Lung (tissue), 12 donors: ENCODE measurements around the gene SYMPK. TPM values are rescaled to one million over a fixed set of nuclear protein-coding genes. Genes with fewer than 3 reads are reported as not detected.
A peak's percentile ranks its signal among the peaks of the same experiment; 100 is the strongest.

Experiments used
- ATAC-seq: fragments of 200-7000 bp; cut with Tn5 transposase; one replicate; pipeline ENCODE4 v1.9.1; 2020; ENCODE audit warnings: moderate number of reproducible peaks; ENCODE audit not compliant: insufficient read depth, low FRiP score
- DNase-seq, 3 donors: peaks; one replicate each; pipeline ENCODE4 v3.0.0-alpha.2; 2013 to 2017
- H3K27ac ChIP-seq, 2 donors: one replicate each; pipeline ENCODE4 v1.5.1; 2013; ENCODE audit warnings: mild to moderate bottlenecking in 2 of 2, moderate library complexity in 2 of 2, control low read depth in 1 of 2, inconsistent platforms in 1 of 2, low read depth in 1 of 2, low read length in 1 of 2
- H3K27me3 ChIP-seq, 3 donors: one replicate each; pipeline ENCODE4 v1.5.1; 2013; ENCODE audit warnings: low read length in 2 of 3; ENCODE audit not compliant: control insufficient read depth in 3 of 3, insufficient read depth in 3 of 3
- H3K36me3 ChIP-seq, 4 donors: one replicate each; pipeline ENCODE4 v1.5.1; 2013; ENCODE audit warnings: low read length in 4 of 4, mild to moderate bottlenecking in 1 of 4, moderate library complexity in 1 of 4; ENCODE audit not compliant: control insufficient read depth in 4 of 4, insufficient read depth in 4 of 4
- H3K4me1 ChIP-seq, 5 donors: one replicate each; pipeline ENCODE4 v1.5.1; 2013; ENCODE audit warnings: low read length in 5 of 5, mild to moderate bottlenecking in 2 of 5, moderate library complexity in 1 of 5; ENCODE audit not compliant: control insufficient read depth in 5 of 5, insufficient read depth in 5 of 5
- H3K4me3 ChIP-seq: one replicate; pipeline ENCODE4 v1.5.1; 2013; ENCODE audit warnings: mild to moderate bottlenecking, control low read depth, moderate library complexity
- H3K9ac ChIP-seq, 2 donors: one replicate each; pipeline ENCODE4 v1.5.1; 2013; ENCODE audit warnings: low read length in 2 of 2, control low read depth in 1 of 2; ENCODE audit not compliant: insufficient read depth in 1 of 2
- H3K9me3 ChIP-seq, 4 donors: one replicate each; pipeline ENCODE4 v1.5.1; 2013; ENCODE audit warnings: low read length in 3 of 4, mild to moderate bottlenecking in 1 of 4, moderate library complexity in 1 of 4; ENCODE audit not compliant: control insufficient read depth in 4 of 4, insufficient read depth in 3 of 4
- CTCF ChIP-seq: IDR thresholded peaks from 2 replicates; pipeline ENCODE4 v1.5.1; 2012; ENCODE audit warnings: mild to moderate bottlenecking; ENCODE audit errors: control extremely low read depth, extremely low read depth
- WGBS, 2 donors: extraction: QIAGEN DNeasy Blood & Tissue Kit; methylation state at CpG; one replicate each; pipeline ENCODE4 v1.1.7; 2013; 5-methylcytosine and 5-hydroxymethylcytosine counted together
- polyA plus RNA-seq, 2 donors: library from polyadenylated mRNA; stranded (reverse); fragments of 200-250 nt; gene quantifications; one replicate each; pipeline ENCODE4 v1.2.1, GENCODE V29; 2013
- total RNA-seq, 2 donors: library from RNA; depleted of rRNA in 1 of 2; stranded (reverse); fragments of >200 nt in 1 of 2; gene quantifications; one replicate each; pipeline ENCODE4 v1.2.1, GENCODE V29; 2014 to 2021
- donor health status: control.
- donor health status: control.
- donor health status: Bipolar disorder and iron deficiency.
- donor health status: healthy.
- donor health status: DM: yes; HTN: yes; CAD: no.

Gene SYMPK
- total and polyA plus RNA-seq, 4 donors: 40.3 to 125 (median 64.8) TPM

- WGBS, 2 donors: 42 to 52% methylated on average over 3 of the region's 3 CpGs
- peak overlapping the region in 1 of 2 donors; percentile 42 for H3K27ac ChIP-seq
- no peaks in the 10 kb centered on the region for H3K27me3 ChIP-seq
- H3K9ac ChIP-seq: peak overlapping the region; percentile 41 to 82
- ATAC-seq (no peak), DNase-seq (no peak)
- H3K9me3 ChIP-seq: no peaks in the 10 kb centered on the region
- H3K4me3 ChIP-seq: no peak overlapping the region
- H3K36me3 ChIP-seq: peaks cover 0 to 13% (median 4%) of the 10 kb centered on the region in 4 donors
- H3K4me1 ChIP-seq: peaks cover 0 to 16% (median 7%) of the 10 kb centered on the region in 5 donors
- TF ChIP-seq CTCF: no peak
These were observed 69.8 kb downstream of the SYMPK start for GRCh38 chr19:45793178-45793564.

- ATAC-seq: peak; percentile 98
- 1% methylated on average over 52 to 86 of the region's 86 CpGs for WGBS, 2 donors
- TF ChIP-seq CTCF: no peak
These were observed 70.3 kb downstream of the SYMPK start, which contains the start of gene DMWD for GRCh38 chr19:45792470-45793177. Gene DMWD, minus strand, starts transcription at chr19:45792845. Its CDS starts 89 bp downstream, at chr19:45792756.

GRCh38 chr19:45791744-45792469, 71.0 kb downstream of the SYMPK start:
- H3K9me3 ChIP-seq: no peaks in the 10 kb centered on the region
- no peak for TF ChIP-seq CTCF
- H3K36me3 ChIP-seq: peaks cover 0 to 17% (median 4%) of the 10 kb centered on the region in 4 donors
- peaks cover 0 to 16% (median 7%) of the 10 kb centered on the region in 5 donors for H3K4me1 ChIP-seq
- no peaks in the 10 kb centered on the region for H3K27me3 ChIP-seq
- peak overlapping the region; percentile 82 to 94 for H3K27ac ChIP-seq
- H3K4me3 ChIP-seq: peak overlapping the region; percentile 85
- WGBS, 2 donors: 6 to 7% methylated on average over 31 of the region's 31 CpGs
- peak overlapping the region in 1 of 2 donors; percentile 42 for H3K9ac ChIP-seq
- DNase-seq (no peak), ATAC-seq (no peak)

More at GRCh38 chr19:45792470-45793177, 70.3 kb downstream of the SYMPK start, which contains the start of gene DMWD:
- H3K4me1 ChIP-seq: peaks cover 0 to 16% (median 7%) of the 10 kb centered on the region in 5 donors
- peak; percentile 99 to 100 (median 100) for DNase-seq
- no peaks in the 10 kb centered on the region for H3K9me3 ChIP-seq
- H3K36me3 ChIP-seq: peaks cover 0 to 16% (median 4%) of the 10 kb centered on the region in 4 donors
- peak within 1 kb of the TSS; percentile 85 for H3K4me3 ChIP-seq
- H3K27me3 ChIP-seq: no peaks in the 10 kb centered on the region
- H3K27ac ChIP-seq: peak within 1 kb of the TSS; percentile 82 to 94
- H3K9ac ChIP-seq: peak within 1 kb of the TSS; percentile 41 to 82
